Karpas-422 (cell line): ENCODE data around the gene TRAF7. TPM values are rescaled to one million over a fixed set of nuclear protein-coding genes. Genes with fewer than 3 reads are reported as not detected.
A peak's percentile ranks its signal among the peaks of the same experiment; 100 is the strongest.

ENCODE experiments used
- DNase-seq: peaks from one replicate; pipeline ENCODE4 v3.0.0-alpha.2; 2015
- H2AFZ ChIP-seq: fragments of 200-600 bp; sonication (generic); 2 replicates; pipeline ENCODE4 v1.6.1; 2014; ENCODE audit warnings: antibody characterized with exemption, low read length, mixed read lengths
- H3K27ac ChIP-seq: fragments of 200-600 bp; sonication (generic); 2 replicates; pipeline ENCODE4 v1.5.1; 2014; ENCODE audit warnings: mild to moderate bottlenecking, low read length, moderate library complexity
- H3K27me3 ChIP-seq: fragments of 200-600 bp; sonication (generic); 2 replicates; pipeline ENCODE4 v1.6.1; 2014; ENCODE audit warnings: low read length, mixed read lengths
- H3K36me3 ChIP-seq: fragments of 200-600 bp; sonication (generic); 2 replicates; pipeline ENCODE4 v1.6.1; 2014; ENCODE audit warnings: low read length, mixed read lengths; ENCODE audit not compliant: insufficient read depth
- H3K4me1 ChIP-seq: fragments of 200-600 bp; sonication (generic); 2 replicates; pipeline ENCODE4 v1.6.1; 2014; ENCODE audit warnings: mild to moderate bottlenecking, low read length, mixed read lengths
- H3K4me2 ChIP-seq: fragments of 200-600 bp; sonication (generic); 2 replicates; pipeline ENCODE4 v1.6.1; 2014; ENCODE audit warnings: low read length, low read depth, mild to moderate bottlenecking; ENCODE audit not compliant: poor library complexity, severe bottlenecking
- H3K4me3 ChIP-seq: fragments of 200-600 bp; sonication (generic); 2 replicates; pipeline ENCODE4 v1.5.1; 2014; ENCODE audit warnings: mild to moderate bottlenecking, antibody characterized with exemption, low read length, mixed read lengths
- H3K79me2 ChIP-seq: fragments of 200-600 bp; sonication (generic); 2 replicates; pipeline ENCODE4 v1.6.1; 2014; ENCODE audit warnings: mild to moderate bottlenecking, low read length, mixed read lengths
- H3K9ac ChIP-seq: fragments of 200-600 bp; sonication (generic); 2 replicates; pipeline ENCODE4 v1.6.0; 2014; ENCODE audit warnings: low read length
- H3K9me2 ChIP-seq: fragments of 200-600 bp; sonication (generic), shearing (Covaris generic); replicated peaks from 2 replicates; pipeline ENCODE4 v1.6.0; 2014; ENCODE audit warnings: mild to moderate bottlenecking, low read length, moderate library complexity; ENCODE audit not compliant: insufficient read depth
- H3K9me3 ChIP-seq: fragments of 300-700, 200-600 bp; sonication (generic); 2 replicates; pipeline ENCODE4 v1.6.1; 2014; ENCODE audit warnings: low read length, mixed read lengths
- H4K20me1 ChIP-seq: fragments of 200-600 bp; sonication (generic); 2 replicates; pipeline ENCODE4 v1.6.1; 2014; ENCODE audit warnings: mild to moderate bottlenecking, antibody characterized with exemption, low read length, low read depth; ENCODE audit not compliant: insufficient read depth
- total RNA-seq: library from RNA; depleted of rRNA; stranded (reverse); fragments of >200 nt; shearing (Covaris generic); gene quantifications from 2 replicates; pipeline ENCODE4 v1.2.3, GENCODE V29; 2014; ENCODE audit warnings: low replicate concordance

Gene TRAF7
- total RNA-seq, 1 experiment from 2014 or later: 68.3 TPM

DNA sequence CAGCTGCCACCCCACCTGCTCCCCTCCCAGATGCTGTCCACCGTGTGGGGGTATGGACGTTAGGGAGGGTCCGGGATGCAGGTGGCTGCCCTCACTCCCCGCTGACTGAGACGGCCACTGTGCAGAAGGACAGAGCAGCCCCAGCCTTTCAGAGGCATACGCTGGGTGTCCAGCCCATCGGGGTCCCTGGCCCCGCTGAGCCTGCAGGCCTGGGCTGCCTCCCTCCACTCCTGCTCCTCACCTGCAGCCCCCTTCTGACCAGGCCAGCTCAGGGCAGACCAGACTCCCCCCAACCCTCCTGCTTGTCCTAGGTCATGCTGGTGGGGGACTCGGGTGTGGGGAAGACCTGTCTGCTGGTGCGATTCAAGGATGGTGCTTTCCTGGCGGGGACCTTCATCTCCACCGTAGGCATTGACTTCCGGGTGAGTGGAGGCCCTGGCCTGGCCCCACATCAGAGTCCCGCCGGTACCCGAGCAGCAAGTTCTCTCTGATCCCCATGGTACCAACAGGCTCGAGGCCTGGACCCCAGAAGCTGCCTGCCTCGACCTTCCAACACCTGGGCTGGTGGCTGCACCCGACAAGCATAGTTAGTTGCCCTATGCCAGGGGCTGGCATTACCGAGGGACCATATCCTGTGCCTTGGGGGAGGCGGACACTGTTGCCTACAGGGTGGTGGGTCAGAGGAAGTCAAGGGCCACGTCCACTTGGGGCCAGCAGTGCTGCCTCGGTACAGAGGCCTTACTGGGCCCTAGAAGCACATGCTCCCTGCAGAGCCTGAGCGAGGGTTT lies 5.8 kb upstream of the TRAF7 start:
- Histone ChIP-seq H4K20me1 (peaks cover 40% of the 10 kb centered on the region; the same call in 1 of the 2 replicates), H3K9me2 (no peaks in the 10 kb centered on the region), H3K27me3 (no peaks in the 10 kb centered on the region), H3K27ac (peak overlapping the region; percentile 46), H3K9me3 (no peaks in the 10 kb centered on the region), H3K9ac (peak overlapping the region; percentile 98), H2AFZ (no peak overlapping the region), H3K79me2 (peaks cover 13% of the 10 kb centered on the region), H3K36me3 (peaks cover 25% of the 10 kb centered on the region), H3K4me2 (peak overlapping the region; percentile 87), H3K4me3 (peak overlapping the region; percentile 73), H3K4me1 (peaks cover 65% of the 10 kb centered on the region)
- peak; percentile 81 for DNase-seq

DNA sequence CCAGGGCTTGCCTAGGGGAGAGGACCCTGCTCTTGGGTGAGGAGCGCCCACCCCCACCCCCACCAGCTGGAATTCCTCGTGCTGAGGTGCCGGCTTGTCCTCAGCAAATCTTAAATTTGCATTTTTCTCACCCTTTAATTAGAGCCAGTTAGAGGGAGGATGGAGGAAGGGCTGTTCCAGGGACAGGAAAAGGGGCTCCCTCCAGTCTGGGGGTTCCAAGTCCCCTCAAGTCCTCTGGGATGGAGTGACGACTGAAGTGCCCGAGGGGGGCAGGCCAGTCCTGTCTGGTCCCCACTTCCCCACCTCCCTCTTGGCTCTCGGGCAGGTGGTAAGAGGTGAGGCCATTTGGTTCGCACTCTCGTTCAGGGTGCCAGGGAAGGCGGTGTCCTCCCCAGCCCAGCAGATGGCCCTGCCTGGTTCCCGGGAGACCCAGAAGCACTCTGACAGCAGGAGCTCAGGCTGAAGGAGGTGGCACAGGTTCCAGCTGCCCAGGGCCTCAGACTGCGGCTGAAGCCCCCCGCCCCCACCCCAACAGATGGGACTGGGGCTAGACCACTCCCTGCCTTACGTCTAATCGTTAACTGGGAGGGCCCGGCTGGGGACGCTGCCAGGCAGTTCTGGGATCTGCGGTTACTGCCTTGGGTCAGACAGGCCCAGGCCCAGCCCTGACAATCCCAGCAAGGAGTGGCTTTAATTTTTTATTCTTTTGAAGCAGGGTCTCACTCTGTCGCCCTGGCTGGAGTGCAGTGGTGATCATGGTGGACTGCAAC lies 5.0 kb upstream of the TRAF7 start:
- H3K9me2 ChIP-seq: no peaks in the 10 kb centered on the region
- H4K20me1 ChIP-seq: peaks cover 43% of the 10 kb centered on the region; the same call in 1 of the 2 replicates
- peaks cover 16% of the 10 kb centered on the region for H3K79me2 ChIP-seq
- H3K36me3 ChIP-seq: peaks cover 28% of the 10 kb centered on the region
- H3K27me3 ChIP-seq: no peaks in the 10 kb centered on the region
- H3K27ac ChIP-seq: peak overlapping the region; percentile 46
- H3K9ac ChIP-seq: peak overlapping the region; percentile 98
- H3K4me3 ChIP-seq: peak overlapping the region; percentile 73; the same call in 1 of the 2 replicates
- no peaks in the 10 kb centered on the region for H3K9me3 ChIP-seq
- DNase-seq: peak; percentile 83
- H3K4me1 ChIP-seq: peaks cover 65% of the 10 kb centered on the region
- peak overlapping the region; percentile 87 for H3K4me2 ChIP-seq
- no peak overlapping the region for H2AFZ ChIP-seq

DNA sequence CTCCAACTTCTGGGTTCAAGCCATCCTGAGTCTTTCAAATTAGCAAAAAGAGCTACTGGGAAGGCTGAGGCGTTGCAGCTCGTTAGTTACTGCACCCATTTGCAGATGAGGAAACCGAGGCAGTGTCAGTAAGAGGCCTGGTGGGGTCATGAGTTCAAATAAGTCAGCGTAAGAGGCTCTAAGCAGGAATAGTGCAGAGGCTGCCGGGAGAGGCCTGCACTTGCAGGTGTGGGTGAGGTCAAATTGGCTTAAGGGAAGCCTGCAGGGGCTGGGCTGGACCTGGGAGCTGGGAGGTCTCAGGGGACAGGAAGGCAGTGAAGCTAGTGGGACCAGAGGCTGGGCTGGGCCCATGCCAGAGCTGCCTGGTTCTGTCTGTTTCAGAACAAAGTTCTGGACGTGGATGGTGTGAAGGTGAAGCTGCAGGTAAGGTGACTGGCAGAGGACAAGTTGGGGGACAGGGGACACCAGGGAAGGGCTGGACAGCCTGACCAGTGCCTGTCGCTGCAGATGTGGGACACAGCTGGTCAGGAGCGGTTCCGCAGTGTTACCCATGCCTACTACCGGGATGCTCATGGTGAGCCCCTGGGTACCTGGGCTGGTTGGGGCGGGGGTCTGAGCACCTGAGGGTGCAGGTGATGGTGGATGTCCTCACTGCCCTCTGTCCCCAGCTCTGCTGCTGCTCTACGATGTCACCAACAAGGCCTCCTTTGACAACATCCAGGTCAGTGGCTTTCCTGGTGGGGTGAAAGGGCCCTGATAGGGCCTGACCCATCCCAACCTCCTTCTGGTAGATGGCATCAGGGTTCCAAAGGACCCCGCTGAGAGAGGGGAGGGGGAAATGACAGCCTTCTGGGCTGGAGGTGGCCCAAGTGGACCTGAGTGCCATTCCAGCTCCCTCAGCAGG lies 4.1 kb upstream of the TRAF7 start:
- Histone ChIP-seq H3K27me3 (no peaks in the 10 kb centered on the region), H3K4me3 (peak overlapping the region; percentile 73; the same call in 1 of the 2 replicates), H4K20me1 (peaks cover 47% of the 10 kb centered on the region; the same call in 1 of the 2 replicates), H2AFZ (no peak overlapping the region), H3K9me3 (no peaks in the 10 kb centered on the region), H3K36me3 (peaks cover 28% of the 10 kb centered on the region), H3K79me2 (peaks cover 22% of the 10 kb centered on the region), H3K27ac (peak overlapping the region; percentile 70), H3K9ac (peak overlapping the region; percentile 98), H3K4me2 (peak overlapping the region; percentile 87), H3K4me1 (peaks cover 65% of the 10 kb centered on the region), H3K9me2 (no peaks in the 10 kb centered on the region)
- peak; percentile 79 for DNase-seq

DNA sequence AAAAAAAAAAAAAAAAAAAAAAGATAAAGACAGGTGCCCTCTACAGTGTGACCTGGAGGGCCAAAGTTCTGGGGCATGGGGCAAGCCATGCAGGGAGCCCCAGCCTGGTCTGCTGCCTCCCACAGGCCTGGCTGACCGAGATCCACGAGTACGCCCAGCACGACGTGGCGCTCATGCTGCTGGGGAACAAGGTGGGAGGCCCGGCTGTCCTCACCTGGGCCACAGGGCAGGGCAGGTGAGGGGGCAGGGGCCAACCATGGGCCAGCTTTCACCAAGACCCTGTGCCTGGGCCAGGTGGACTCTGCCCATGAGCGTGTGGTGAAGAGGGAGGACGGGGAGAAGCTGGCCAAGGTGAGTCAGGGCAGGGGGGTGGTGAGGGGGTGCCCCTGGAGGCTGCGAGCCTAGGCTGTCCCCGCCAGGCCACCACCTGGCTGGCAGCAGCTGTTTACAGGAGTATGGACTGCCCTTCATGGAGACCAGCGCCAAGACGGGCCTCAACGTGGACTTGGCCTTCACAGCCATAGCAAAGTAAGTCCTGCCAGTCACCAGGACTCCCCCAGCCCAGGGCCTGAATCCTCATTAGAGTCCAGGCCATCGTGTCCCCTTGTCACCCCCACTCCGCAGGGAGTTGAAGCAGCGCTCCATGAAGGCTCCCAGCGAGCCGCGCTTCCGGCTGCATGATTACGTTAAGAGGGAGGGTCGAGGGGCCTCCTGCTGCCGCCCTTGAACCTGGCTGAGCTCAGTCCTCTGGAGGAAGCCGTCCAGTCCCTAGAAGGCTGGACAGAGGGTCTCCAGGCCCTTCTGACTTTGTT lies 2.7 kb upstream of the TRAF7 start:
- Histone ChIP-seq H4K20me1 (peaks cover 56% of the 10 kb centered on the region), H3K27ac (peak overlapping the region; percentile 70), H3K27me3 (no peaks in the 10 kb centered on the region), H3K4me2 (peak overlapping the region; percentile 87), H3K4me1 (peaks cover 75% of the 10 kb centered on the region), H3K9me3 (no peaks in the 10 kb centered on the region), H3K36me3 (peaks cover 28% of the 10 kb centered on the region), H3K9ac (peak overlapping the region; percentile 98), H2AFZ (no peak overlapping the region), H3K4me3 (peak overlapping the region; percentile 98), H3K9me2 (no peaks in the 10 kb centered on the region), H3K79me2 (peaks cover 36% of the 10 kb centered on the region)
- peak; percentile 77 for DNase-seq

DNA sequence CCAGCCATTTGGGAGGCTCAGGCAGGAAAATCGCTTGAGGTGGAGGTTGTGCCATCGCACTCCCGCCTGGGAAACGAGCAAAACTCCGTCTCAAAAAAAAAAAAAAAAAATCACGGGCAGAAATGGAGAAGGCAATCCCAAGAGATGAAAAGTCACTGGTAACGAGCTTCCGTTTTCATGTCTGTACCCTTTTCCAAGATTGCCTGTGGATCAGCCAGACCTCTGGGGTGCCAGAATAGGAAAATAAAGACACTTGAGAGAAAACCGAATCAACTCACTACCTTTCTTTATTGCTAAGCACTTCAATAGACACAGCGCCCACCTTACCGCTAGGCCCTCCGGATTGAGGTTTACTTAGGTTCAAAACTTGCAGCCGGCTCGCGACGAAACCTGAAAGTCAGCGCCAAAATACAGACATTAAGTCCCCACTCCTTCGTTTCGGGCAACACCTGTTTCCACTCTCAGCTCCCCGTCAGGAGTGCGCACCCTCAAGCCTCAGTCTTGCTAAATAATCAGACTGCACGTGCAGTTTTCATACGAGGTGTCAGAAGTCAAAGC lies 970 bp upstream of the TRAF7 start:
- DNase-seq: peak; percentile 59
- no peaks in the 10 kb centered on the region for H3K27me3 ChIP-seq
- peaks cover 28% of the 10 kb centered on the region for H3K36me3 ChIP-seq
- H3K4me2 ChIP-seq: peak overlapping the region; percentile 87
- H3K79me2 ChIP-seq: peaks cover 54% of the 10 kb centered on the region
- H3K9me2 ChIP-seq: no peaks in the 10 kb centered on the region
- H4K20me1 ChIP-seq: peaks cover 69% of the 10 kb centered on the region
- no peak overlapping the region for H2AFZ ChIP-seq
- no peaks in the 10 kb centered on the region for H3K9me3 ChIP-seq
- H3K27ac ChIP-seq: peak overlapping the region; percentile 70
- H3K9ac ChIP-seq: peak overlapping the region; percentile 98
- peak overlapping the region; percentile 98 for H3K4me3 ChIP-seq
- H3K4me1 ChIP-seq: peaks cover 77% of the 10 kb centered on the region

DNA sequence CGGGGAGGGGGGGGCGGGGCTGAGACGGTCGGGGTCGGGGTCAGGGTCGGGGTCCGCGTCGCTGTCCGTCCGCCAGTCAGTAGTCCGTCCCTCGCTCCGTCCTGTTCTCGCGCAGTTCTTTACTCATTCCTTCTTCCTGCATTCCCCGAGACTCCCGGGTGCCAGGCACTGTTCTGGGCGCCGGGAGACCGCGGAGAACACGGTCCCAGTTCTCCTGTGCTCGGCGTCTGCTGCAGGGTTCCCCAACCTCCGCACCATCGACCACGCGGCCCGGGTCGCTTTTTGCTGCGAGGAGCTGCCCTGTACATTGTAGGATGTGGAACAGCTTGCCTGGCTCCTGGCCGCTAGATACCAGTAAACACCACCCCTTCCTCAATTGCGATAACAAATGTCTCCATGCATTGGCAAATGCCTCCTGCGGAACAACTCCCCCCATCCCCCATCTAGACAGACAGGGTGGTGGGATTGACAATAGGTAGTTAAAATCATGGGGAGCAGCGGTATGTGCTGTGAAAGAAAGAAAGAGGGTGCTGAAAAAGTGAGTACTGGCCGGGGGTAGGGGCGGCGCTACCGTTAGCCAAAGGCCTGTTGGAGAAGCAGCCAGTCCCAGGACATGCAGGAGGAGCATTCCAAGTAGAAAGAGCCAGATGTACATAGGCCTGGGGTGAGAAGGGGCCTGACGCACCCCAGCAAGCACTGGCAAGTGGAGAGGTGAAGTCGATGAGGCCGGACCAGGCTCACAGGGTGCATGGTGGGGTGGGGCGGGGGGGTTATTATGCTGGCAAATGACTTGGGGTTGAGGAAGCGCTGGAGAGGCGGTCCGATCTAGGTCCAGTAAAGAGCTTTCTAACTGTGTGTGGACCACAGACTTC lies 631 bp downstream of the TRAF7 start:
- Histone ChIP-seq H4K20me1 (peaks cover 70% of the 10 kb centered on the region), H3K36me3 (peaks cover 28% of the 10 kb centered on the region), H3K9me3 (no peaks in the 10 kb centered on the region), H3K27me3 (no peaks in the 10 kb centered on the region), H3K27ac (peak overlapping the region; percentile 50), H3K4me2 (peak overlapping the region; percentile 82), H3K4me3 (peak overlapping the region; percentile 87), H3K4me1 (peaks cover 77% of the 10 kb centered on the region), H3K9ac (peak overlapping the region; percentile 81), H2AFZ (no peak overlapping the region), H3K79me2 (peaks cover 68% of the 10 kb centered on the region), H3K9me2 (no peaks in the 10 kb centered on the region)
- peak; percentile 72 for DNase-seq
